HCT116 (cell line): ENCODE measurements around the gene KLHL24.

ENCODE experiments used
- POLR2A ChIP-seq: IDR thresholded peaks from 2 replicates; pipeline ENCODE4 v1.7.0; 2011; ENCODE audit warnings: borderline replicate concordance; ENCODE audit not compliant: insufficient read depth, insufficient read length; ENCODE audit errors: extremely low read depth
- POLR2AphosphoS5 ChIP-seq: IDR thresholded peaks from 2 replicates; pipeline ENCODE4 v1.6.1; 2011; ENCODE audit warnings: mild to moderate bottlenecking, low read depth, low read length, moderate library complexity
- ZFX ChIP-seq: fragments of 450-650 bp; IDR thresholded peaks from 2 replicates; pipeline ENCODE4 v1.6.1; 2017
- TF ChIP-seq, protein P1 (sequence below): IDR thresholded peaks from 2 replicates; pipeline ENCODE4 v1.6.1; 2012
- TF ChIP-seq, protein P2 (sequence below), 3 experiments: fragments of 200-600 bp in 1 of 3; sonication (generic) in 1 of 3; IDR thresholded peaks in 2 of 3; conservative IDR thresholded peaks in 1 of 3; 2 replicates each; pipeline ENCODE4 v1.5.1; 2012 to 2017; ENCODE audit warnings: low read depth in 2 of 3, low read length in 2 of 3, antibody characterized with exemption in 1 of 3, borderline replicate concordance in 1 of 3, control low read depth in 1 of 3, mild to moderate bottlenecking in 1 of 3, mixed read lengths in 1 of 3, mixed run types in 1 of 3, moderate library complexity in 1 of 3; ENCODE audit not compliant: insufficient read depth in 1 of 3

GRCh38 chr3:183641882-183642281, 6.5 kb downstream of the KLHL24 start:
- TF ChIP-seq, protein P1, sequence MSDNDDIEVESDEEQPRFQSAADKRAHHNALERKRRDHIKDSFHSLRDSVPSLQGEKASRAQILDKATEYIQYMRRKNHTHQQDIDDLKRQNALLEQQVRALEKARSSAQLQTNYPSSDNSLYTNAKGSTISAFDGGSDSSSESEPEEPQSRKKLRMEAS, result no peak
- TF ChIP-seq, protein P2, sequence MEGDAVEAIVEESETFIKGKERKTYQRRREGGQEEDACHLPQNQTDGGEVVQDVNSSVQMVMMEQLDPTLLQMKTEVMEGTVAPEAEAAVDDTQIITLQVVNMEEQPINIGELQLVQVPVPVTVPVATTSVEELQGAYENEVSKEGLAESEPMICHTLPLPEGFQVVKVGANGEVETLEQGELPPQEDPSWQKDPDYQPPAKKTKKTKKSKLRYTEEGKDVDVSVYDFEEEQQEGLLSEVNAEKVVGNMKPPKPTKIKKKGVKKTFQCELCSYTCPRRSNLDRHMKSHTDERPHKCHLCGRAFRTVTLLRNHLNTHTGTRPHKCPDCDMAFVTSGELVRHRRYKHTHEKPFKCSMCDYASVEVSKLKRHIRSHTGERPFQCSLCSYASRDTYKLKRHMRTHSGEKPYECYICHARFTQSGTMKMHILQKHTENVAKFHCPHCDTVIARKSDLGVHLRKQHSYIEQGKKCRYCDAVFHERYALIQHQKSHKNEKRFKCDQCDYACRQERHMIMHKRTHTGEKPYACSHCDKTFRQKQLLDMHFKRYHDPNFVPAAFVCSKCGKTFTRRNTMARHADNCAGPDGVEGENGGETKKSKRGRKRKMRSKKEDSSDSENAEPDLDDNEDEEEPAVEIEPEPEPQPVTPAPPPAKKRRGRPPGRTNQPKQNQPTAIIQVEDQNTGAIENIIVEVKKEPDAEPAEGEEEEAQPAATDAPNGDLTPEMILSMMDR (IDR thresholded peaks at IDR 0.05 in 2 of 3, conservative IDR thresholded peaks at IDR 0.05 in 1 of 3; ENCODE audit: borderline replicate concordance in 1 of 3, insufficient read depth in 1 of 3, low read depth in 2 of 3, low read length in 2 of 3), result no peak
- TF ChIP-seq POLR2A, result no peak
- TF ChIP-seq POLR2AphosphoS5, result no peak
- TF ChIP-seq ZFX, result no peak
